H9 (cell line): ENCODE results near the gene RASA3. TPM values are rescaled to one million over a fixed set of nuclear protein-coding genes. Genes with fewer than 3 reads are reported as not detected.

Experiments used
- DNase-seq: peaks from one replicate; pipeline ENCODE4 v3.0.0-alpha.2; 2017
- H2AFZ ChIP-seq: one replicate; pipeline ENCODE4 v1.6.1; 2013; ENCODE audit warnings: mild to moderate bottlenecking, low read length, control low read depth, moderate library complexity
- H2AK5ac ChIP-seq: 2 replicates; pipeline ENCODE4 v1.6.1; 2013; ENCODE audit warnings: low read length, control low read depth, mixed read lengths; ENCODE audit not compliant: insufficient read length
- H2BK120ac ChIP-seq: one replicate; pipeline ENCODE4 v1.6.1; 2013; ENCODE audit warnings: low read depth, mild to moderate bottlenecking, low read length, control low read depth, inconsistent platforms; ENCODE audit not compliant: poor library complexity, severe bottlenecking
- H2BK12ac ChIP-seq: 2 replicates; pipeline ENCODE4 v1.6.1; 2013; ENCODE audit warnings: low read length, control low read depth, mixed read lengths, low read depth; ENCODE audit not compliant: insufficient read length
- H2BK15ac ChIP-seq: 2 replicates; pipeline ENCODE4 v1.6.1; 2013; ENCODE audit warnings: low read depth, low read length, control low read depth
- H2BK20ac ChIP-seq: one replicate; pipeline ENCODE4 v1.6.1; 2013; ENCODE audit warnings: low read depth, mild to moderate bottlenecking, low read length, control low read depth, inconsistent platforms; ENCODE audit not compliant: poor library complexity, severe bottlenecking
- H2BK5ac ChIP-seq: 2 replicates; pipeline ENCODE4 v1.6.1; 2013; ENCODE audit warnings: low read length, control low read depth, mixed read lengths; ENCODE audit not compliant: insufficient read length
- H3K14ac ChIP-seq: 2 replicates; pipeline ENCODE4 v1.6.1; 2013; ENCODE audit warnings: low read length, control low read depth; ENCODE audit not compliant: insufficient read depth
- H3K18ac ChIP-seq: 2 replicates; pipeline ENCODE4 v1.6.1; 2013; ENCODE audit warnings: low read depth, mild to moderate bottlenecking, mixed read lengths, low read length, control low read depth; ENCODE audit not compliant: insufficient read length
- H3K23ac ChIP-seq: 2 replicates; pipeline ENCODE4 v1.6.1; 2013; ENCODE audit warnings: low read length, control low read depth, mixed read lengths, low read depth; ENCODE audit not compliant: insufficient read length
- H3K23me2 ChIP-seq: 2 replicates; pipeline ENCODE4 v1.6.1; 2013; ENCODE audit warnings: low read depth, mild to moderate bottlenecking, mixed read lengths, low read length, control low read depth; ENCODE audit not compliant: insufficient read length, poor library complexity, severe bottlenecking
- H3K27ac ChIP-seq: 2 replicates; pipeline ENCODE4 v1.5.1; 2013; ENCODE audit warnings: low read length, control low read depth, mixed read lengths, low read depth; ENCODE audit not compliant: insufficient read length
- H3K27me3 ChIP-seq: 2 replicates; pipeline ENCODE4 v1.6.1; 2013; ENCODE audit warnings: low read length, control low read depth, inconsistent platforms; ENCODE audit not compliant: insufficient read depth
- H3K4ac ChIP-seq: 2 replicates; pipeline ENCODE4 v1.6.1; 2013; ENCODE audit warnings: low read depth, mild to moderate bottlenecking, control low read depth, inconsistent platforms, low read length, moderate library complexity
- H3K4me1 ChIP-seq: 2 replicates; pipeline ENCODE4 v1.6.1; 2013; ENCODE audit warnings: low read length, control low read depth, inconsistent platforms; ENCODE audit not compliant: insufficient read depth
- H3K4me2 ChIP-seq: 2 replicates; pipeline ENCODE4 v1.6.1; 2013; ENCODE audit warnings: low read length, control low read depth, mixed read lengths; ENCODE audit not compliant: insufficient read length, insufficient read depth
- H3K56ac ChIP-seq: 2 replicates; pipeline ENCODE4 v1.6.1; 2013; ENCODE audit warnings: low read depth, mild to moderate bottlenecking, mixed read lengths, low read length, control low read depth; ENCODE audit not compliant: insufficient read length
- H3K79me1 ChIP-seq: 2 replicates; pipeline ENCODE4 v1.6.1; 2013; ENCODE audit warnings: low read depth, mild to moderate bottlenecking, moderate library complexity, low read length, control low read depth, inconsistent platforms; ENCODE audit not compliant: insufficient read depth, poor library complexity, severe bottlenecking
- H3K79me2 ChIP-seq: 2 replicates; pipeline ENCODE4 v1.6.1; 2013; ENCODE audit warnings: low read length, control low read depth, inconsistent platforms; ENCODE audit not compliant: insufficient read depth
- H3K9ac ChIP-seq: 2 replicates; pipeline ENCODE4 v1.6.1; 2013; ENCODE audit warnings: low read length, control low read depth, mixed read lengths; ENCODE audit not compliant: insufficient read length; ENCODE audit errors: extremely low read depth
- H3K9me3 ChIP-seq: one replicate; pipeline ENCODE4 v1.6.1; 2013; ENCODE audit warnings: low read depth, low read length, inconsistent platforms; ENCODE audit not compliant: control insufficient read depth
- H3T11ph ChIP-seq: one replicate; pipeline ENCODE4 v1.6.1; 2013; ENCODE audit warnings: mild to moderate bottlenecking, low read length, control low read depth, inconsistent platforms
- H4K20me1 ChIP-seq: one replicate; pipeline ENCODE4 v1.6.1; 2013; ENCODE audit not compliant: control insufficient read depth, insufficient read length, insufficient read depth
- H4K5ac ChIP-seq: 2 replicates; pipeline ENCODE4 v1.6.1; 2013; ENCODE audit warnings: low read depth, mild to moderate bottlenecking, mixed read lengths, low read length, control low read depth; ENCODE audit not compliant: insufficient read length
- H4K8ac ChIP-seq: replicated peaks from 2 replicates; pipeline ENCODE4 v1.6.1; 2013; ENCODE audit warnings: low read length, control low read depth, mixed read lengths, low read depth; ENCODE audit not compliant: insufficient read length
- H4K91ac ChIP-seq: 2 replicates; pipeline ENCODE4 v1.6.1; 2013; ENCODE audit warnings: low read depth, mild to moderate bottlenecking, moderate library complexity, mixed read lengths, low read length, control low read depth; ENCODE audit not compliant: insufficient read length
- H3K27ac Mint-ChIP-seq, 3 experiments: 2 replicates in 2 of 3; 3 replicates in 1 of 3; pipeline ENCODE4 v1.8.0; 2020 to 2021; ENCODE audit warnings: mixed read lengths in 3 of 3, mild to moderate bottlenecking in 1 of 3, moderate library complexity in 1 of 3
- H3K27me3 Mint-ChIP-seq: 2 replicates; pipeline ENCODE4 v1.8.0; 2021; ENCODE audit warnings: low read depth, mild to moderate bottlenecking, moderate library complexity, mixed read lengths
- H3K36me3 Mint-ChIP-seq, 3 experiments: 2 replicates in 2 of 3; 3 replicates in 1 of 3; pipeline ENCODE4 v1.8.0; 2020 to 2021; ENCODE audit warnings: low read depth in 3 of 3, mixed read lengths in 3 of 3; ENCODE audit not compliant: insufficient read depth in 1 of 3
- H3K4me1 Mint-ChIP-seq, 2 experiments: 2 replicates each; pipeline ENCODE4 v1.8.0; 2020; ENCODE audit warnings: mixed read lengths in 2 of 2
- H3K4me3 Mint-ChIP-seq, 2 experiments: 2 replicates in 1 of 2; 3 replicates in 1 of 2; pipeline ENCODE4 v1.8.0; 2020 to 2021; ENCODE audit warnings: mild to moderate bottlenecking in 2 of 2, mixed read lengths in 2 of 2, moderate library complexity in 1 of 2
- H3K9me3 Mint-ChIP-seq, 2 experiments: 2 replicates in 1 of 2; 3 replicates in 1 of 2; pipeline ENCODE4 v1.8.0; 2020; ENCODE audit warnings: mild to moderate bottlenecking in 2 of 2, mixed read lengths in 2 of 2, moderate library complexity in 1 of 2
- CTCF ChIP-seq: fragments of 200-600 bp; sonication (generic); conservative IDR thresholded peaks from 3 replicates; pipeline ENCODE4 v1.8.0; 2021; ENCODE audit warnings: antibody characterized with exemption, mild to moderate bottlenecking
- WGBS: extraction: QIAGEN DNeasy Blood & Tissue Kit; methylation state at CpG from one replicate; pipeline ENCODE4 v1.1.7; 2013; ENCODE audit warnings: missing lambda C conversion rate, low lambda C conversion rate, mixed read lengths; ENCODE audit not compliant: insufficient read length; ENCODE audit errors: extremely low coverage; 5-methylcytosine and 5-hydroxymethylcytosine counted together
- total RNA-seq: library from RNA; stranded (reverse); gene quantifications from 2 replicates; pipeline ENCODE4 v1.2.1, GENCODE V29; 2021

RASA3 gene
- total RNA-seq, 1 experiment from 2014 or later: 12.3 TPM

- Histone ChIP-seq H3K27me3 (no peaks in the 10 kb centered on the region), H2AFZ (no peak overlapping the region), H3K9me3 (no peaks in the 10 kb centered on the region), H4K91ac (no peak overlapping the region), H2AK5ac (no peak overlapping the region), H4K5ac (no peak overlapping the region), H2BK15ac (no peak overlapping the region), H3K56ac (no peak overlapping the region), H2BK5ac (no peak overlapping the region), H3K14ac (no peak overlapping the region; the same call in 1 of the 2 replicates), H3T11ph (no peak overlapping the region), H3K4me1 (no peaks in the 10 kb centered on the region), H2BK120ac (no peak overlapping the region), H3K4ac (no peak overlapping the region), H4K8ac (no peak overlapping the region), H3K4me2 (no peak overlapping the region), H3K79me2 (no peaks in the 10 kb centered on the region), H3K23me2 (no peaks in the 10 kb centered on the region), H2BK12ac (no peak overlapping the region), H4K20me1 (no peaks in the 10 kb centered on the region), H3K18ac (no peak overlapping the region), H3K9ac (no peak overlapping the region), H2BK20ac (no peak overlapping the region), H3K79me1 (no peaks in the 10 kb centered on the region), H3K27ac (no peak overlapping the region), H3K23ac (no peak overlapping the region)
- H3K27me3 Mint-ChIP-seq: no peaks in the 10 kb centered on the region; the same call in none of the 2 replicates
- no peak for TF ChIP-seq CTCF
- no peak overlapping the region for H3K4me3 Mint-ChIP-seq
- WGBS: no CpG with 5 or more reads among the region's 28 CpGs
- H3K9me3 Mint-ChIP-seq: no peaks in the 10 kb centered on the region
- peaks cover 11 to 13% of the 10 kb centered on the region in 2 experiments for H3K4me1 Mint-ChIP-seq
- no peak for DNase-seq
- no peaks in the 10 kb centered on the region for H3K36me3 Mint-ChIP-seq
- no peak overlapping the region; a peak in 1 of 7 replicates for H3K27ac Mint-ChIP-seq
These were observed 193.1 kb downstream of the RASA3 start for GRCh38 chr13:113939129-113939943.
